HepG2 (cell line): ENCODE measurements around the gene LSM14B. TPM values are rescaled to one million over a fixed set of nuclear protein-coding genes. Genes with fewer than 3 reads are reported as not detected.

Experiments used
- AGO2 ChIP-seq: fragments of 200-400 bp; formaldehyde crosslinking; optimal IDR thresholded peaks from 2 replicates; pipeline ENCODE3; 2017; ENCODE audit warnings: mild to moderate bottlenecking, low read depth, low read length, moderate library complexity
- MAFK ChIP-seq, 2 experiments: IDR thresholded peaks in 1 of 2; conservative IDR thresholded peaks in 1 of 2; 2 replicates each; pipeline ENCODE4 v1.6.1; 2011; ENCODE audit warnings: improper control_type of control experiment in 2 of 2, low read length in 2 of 2
- SMYD3 ChIP-seq: sonication (generic); formaldehyde crosslinking; IDR thresholded peaks from 2 replicates; pipeline ENCODE4 v1.8.1; 2023; ENCODE audit warnings: mild to moderate bottlenecking, missing genetic modification reagents
- THYN1 ChIP-seq: sonication (generic); formaldehyde crosslinking; IDR thresholded peaks from 2 replicates; pipeline ENCODE4 v1.8.1; 2023; ENCODE audit warnings: low read depth, mild to moderate bottlenecking, moderate library complexity, missing genetic modification reagents, borderline replicate concordance
- ZBTB38 ChIP-seq: sonication (generic); formaldehyde crosslinking; IDR thresholded peaks from 2 replicates; pipeline ENCODE4 v1.5.1; 2020; ENCODE audit warnings: mild to moderate bottlenecking, missing genetic modification reagents
- ZBTB40 ChIP-seq, 2 experiments: fragments of 450-650 bp in 1 of 2; sonication (generic) in 1 of 2; formaldehyde crosslinking in 1 of 2; IDR thresholded peaks; 2 replicates each; pipeline versions ENCODE4 v1.6.1 to v1.8.0; 2016 to 2022; ENCODE audit warnings: antibody characterized with exemption in 1 of 2, mild to moderate bottlenecking in 1 of 2, missing genetic modification reagents in 1 of 2
- ZC3H4 ChIP-seq: sonication (generic); formaldehyde crosslinking; IDR thresholded peaks from 2 replicates; pipeline ENCODE4 v1.4.0; 2020; ENCODE audit warnings: missing genetic modification reagents, borderline replicate concordance
- ZNF232 ChIP-seq: sonication (generic); formaldehyde crosslinking; IDR thresholded peaks from 2 replicates; pipeline ENCODE4 v1.4.0; 2020; ENCODE audit warnings: missing genetic modification reagents, borderline replicate concordance
- ZNF280D ChIP-seq: sonication (generic); formaldehyde crosslinking; IDR thresholded peaks from 2 replicates; pipeline ENCODE4 v1.5.1; 2020; ENCODE audit warnings: mild to moderate bottlenecking, missing genetic modification reagents
- ZNF362 ChIP-seq: sonication (generic); formaldehyde crosslinking; IDR thresholded peaks from 2 replicates; pipeline ENCODE4 v1.4.0; 2020; ENCODE audit warnings: missing genetic modification reagents, mild to moderate bottlenecking, borderline replicate concordance
- ZNF563 ChIP-seq: sonication (generic); formaldehyde crosslinking; IDR thresholded peaks from 2 replicates; pipeline ENCODE4 v1.8.0; 2022; ENCODE audit warnings: mild to moderate bottlenecking, moderate library complexity, missing genetic modification reagents
- ZNF614 ChIP-seq: IDR thresholded peaks from 2 replicates; pipeline ENCODE4 v1.6.1; 2018; ENCODE audit warnings: missing biosample characterization, missing genetic modification reagents, inconsistent platforms, borderline replicate concordance
- ZNF737 ChIP-seq: sonication (generic); formaldehyde crosslinking; IDR thresholded peaks from 2 replicates; pipeline ENCODE4 v1.5.0; 2020; ENCODE audit warnings: missing genetic modification reagents, mild to moderate bottlenecking, borderline replicate concordance
- ZNF83 ChIP-seq: sonication (generic); formaldehyde crosslinking; IDR thresholded peaks from 2 replicates; pipeline ENCODE4 v1.4.0; 2020; ENCODE audit warnings: missing genetic modification reagents, mild to moderate bottlenecking, borderline replicate concordance
- polyA plus RNA-seq, 8 experiments: library from polyadenylated mRNA; depleted of rRNA in 3 of 8; stranded (reverse) in 7 of 8; unstranded in 1 of 8; fragments of >200 nt; fragmentation: Illumina TruSeq in 4 of 8; extraction: Trizol in 4 of 8; gene quantifications; 2 replicates each; pipeline versions ENCODE4 v1.2.1 to v1.2.3, GENCODE V29; 2011 to 2016; ENCODE audit warnings: low read depth in 4 of 8, missing spikeins in 1 of 8, mixed read lengths in 1 of 8; ENCODE audit not compliant: insufficient read depth in 1 of 8
- total RNA-seq, 5 experiments: library from RNA; depleted of rRNA; stranded (reverse); fragments of >200 nt; fragmentation: Illumina TruSeq; extraction: Trizol; gene quantifications; 2 replicates each; pipeline ENCODE4 v1.2.3, GENCODE V29; 2016; ENCODE audit warnings: low read depth in 1 of 5

LSM14B gene
- total and polyA plus RNA-seq, 2 of the 13 experiments (the other 11 are each of a cell fraction or from before 2014, with no cell fraction given), result 43.3 to 79.2 TPM

- no peak for TF ChIP-seq ZNF362 (CRISPR knock-in tag)
- TF ChIP-seq ZC3H4 (CRISPR knock-in tag), result no peak
- TF ChIP-seq ZNF280D (CRISPR knock-in tag), result no peak
- TF ChIP-seq THYN1 (CRISPR knock-in tag), result no peak
- TF ChIP-seq MAFK (conservative IDR thresholded peaks at IDR 0.05 in 1 of 2, IDR thresholded peaks at IDR 0.05 in 1 of 2; ENCODE audit: low read length in 2 of 2), result no peak
- no peak for TF ChIP-seq ZBTB40 (IDR thresholded peaks at IDR 0.05)
- TF ChIP-seq ZBTB40 (CRISPR knock-in tag; IDR thresholded peaks at IDR 0.05), result peak; percentile 76
- no peak for TF ChIP-seq ZNF737 (CRISPR knock-in tag)
- TF ChIP-seq ZNF614, result no peak
- TF ChIP-seq ZBTB38 (CRISPR knock-in tag), result peak; percentile 81; the same call in 1 of the 2 replicates
- TF ChIP-seq ZNF563 (CRISPR knock-in tag), result peak; percentile 79
- peak; percentile 85 for TF ChIP-seq AGO2
- TF ChIP-seq ZNF232 (CRISPR knock-in tag), result no peak
- no peak for TF ChIP-seq SMYD3 (CRISPR knock-in tag)
- 0 out of 2 replicates have a peak, but pooled peaks have one; percentile 51 for TF ChIP-seq ZNF83 (CRISPR knock-in tag)
Observed at GRCh38 chr20:62143957-62144825, 21.9 kb downstream of the LSM14B start (continued).
